ENCODE measurements around the gene SNAP25.
A peak's percentile ranks its signal among the peaks of the same experiment; 100 is the strongest.

The SNAP25 gene

GRCh38 chr20:10304471-10305046, 85.9 kb downstream of the SNAP25 start:
- DNase-seq (ENCODE audit: low read depth) = no peak

GRCh38 chr20:10306440-10307358, 88.1 kb downstream of the SNAP25 start:
- no peak for DNase-seq (ENCODE audit: low read depth)

- DNase-seq (ENCODE audit: low read depth) = no peak
Observed at GRCh38 chr20:10307359-10307735, 88.7 kb downstream of the SNAP25 start.

- DNase-seq (ENCODE audit: low read depth) = no peak
Observed at GRCh38 chr20:10308652-10309051, 90.0 kb downstream of the SNAP25 start.

- peak; percentile 65 for DNase-seq (ENCODE audit: low read depth)
Observed at GRCh38 chr20:10309326-10309725, 90.7 kb downstream of the SNAP25 start.

GRCh38 chr20:10312111-10312510, 93.5 kb downstream of the SNAP25 start:
- no peak for DNase-seq (ENCODE audit: low read depth)

- no peak for DNase-seq (ENCODE audit: low read depth)
Observed at GRCh38 chr20:10313215-10313614, 94.6 kb downstream of the SNAP25 start.

- DNase-seq (ENCODE audit: low read depth) = no peak
Observed at GRCh38 chr20:10313701-10314100, 95.1 kb downstream of the SNAP25 start.

GRCh38 chr20:10314198-10314597, 95.6 kb downstream of the SNAP25 start:
- DNase-seq (ENCODE audit: low read depth) = peak; percentile 77

GRCh38 chr20:10315138-10315537, 96.5 kb downstream of the SNAP25 start:
- DNase-seq (ENCODE audit: low read depth) = no peak

- DNase-seq (ENCODE audit: low read depth) = no peak
Observed at GRCh38 chr20:10316582-10316981, 98.0 kb downstream of the SNAP25 start.

GRCh38 chr20:10318291-10319024, 99.8 kb downstream of the SNAP25 start:
- no peak for DNase-seq (ENCODE audit: low read depth)

GRCh38 chr20:10319855-10320254, 101.2 kb downstream of the SNAP25 start:
- DNase-seq (ENCODE audit: low read depth) = no peak

- no peak for DNase-seq (ENCODE audit: low read depth)
Observed at GRCh38 chr20:10321138-10321717, 102.6 kb downstream of the SNAP25 start.

GRCh38 chr20:10322073-10323012, 103.7 kb downstream of the SNAP25 start:
- no peak for DNase-seq (ENCODE audit: low read depth)

GRCh38 chr20:10323729-10324128, 105.1 kb downstream of the SNAP25 start:
- no peak for DNase-seq (ENCODE audit: low read depth)

- no peak for DNase-seq (ENCODE audit: low read depth)
Observed at GRCh38 chr20:10324198-10324847, 105.7 kb downstream of the SNAP25 start.

GRCh38 chr20:10328897-10329255, 110.2 kb downstream of the SNAP25 start:
- DNase-seq (ENCODE audit: low read depth) = no peak

GRCh38 chr20:10329387-10330005, 110.9 kb downstream of the SNAP25 start:
- no peak for DNase-seq (ENCODE audit: low read depth)

GRCh38 chr20:10330071-10330470, 111.4 kb downstream of the SNAP25 start:
- no peak for DNase-seq (ENCODE audit: low read depth)

Measured in fibroblast of the conjunctiva (primary cell).